ENCODE results near the gene RHBDL1.

RHBDL1 gene

GRCh38 chr16:705431-706188 lies 30.1 kb downstream of the RHBDL1 start, which contains the start of gene FBXL16:
FBXL16 (minus strand) TSS chr16:705801; CDS start chr16:697405, 8,396 bp downstream.
- DNase-seq (ENCODE audit: low read depth in 2 of 2): no peak

DNA sequence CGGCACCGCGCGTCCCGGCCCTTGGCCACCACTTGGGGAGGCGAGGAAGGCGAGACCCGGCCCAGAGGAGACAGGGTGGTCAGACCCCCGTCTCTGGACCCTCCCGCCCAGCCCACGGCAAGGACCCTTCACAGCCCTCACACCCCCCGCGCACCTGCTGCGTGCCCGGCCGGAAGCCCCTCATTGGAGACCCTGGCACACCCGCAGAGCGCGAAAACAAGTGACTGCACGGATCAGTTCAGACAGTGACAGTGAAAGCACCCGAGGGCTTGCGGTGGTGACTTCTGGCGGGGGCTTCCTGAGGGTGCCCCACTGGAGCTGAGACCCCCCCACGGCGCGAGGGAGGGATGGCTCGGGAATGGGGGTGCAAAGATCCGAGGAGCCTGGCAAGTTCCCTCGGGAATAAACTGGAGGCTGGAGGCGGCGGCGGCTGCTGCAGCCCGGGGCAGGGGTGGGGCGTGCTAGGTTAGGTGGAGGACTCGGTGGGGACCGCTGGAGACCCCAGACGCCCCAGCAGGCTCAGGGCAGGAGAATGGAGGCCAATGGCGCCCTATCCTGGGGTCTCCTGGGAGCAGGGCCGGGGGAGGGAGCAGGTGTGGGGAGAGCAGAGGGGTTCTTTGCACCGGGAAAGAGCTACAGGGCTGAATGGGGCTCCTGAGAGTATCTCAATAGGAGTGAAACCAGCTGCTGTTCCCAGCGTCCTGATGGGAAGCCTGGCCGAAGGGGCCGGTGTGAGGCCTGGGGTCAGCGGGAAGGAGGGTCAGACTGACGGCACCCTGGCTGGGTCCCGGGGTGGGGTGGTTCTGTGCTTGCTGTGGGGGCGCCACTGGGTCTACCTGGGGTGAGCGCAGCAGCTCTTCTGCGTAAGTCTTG lies 31.0 kb downstream of the RHBDL1 start:
- no peak for DNase-seq (ENCODE audit: low read depth in 2 of 2)

DNA sequence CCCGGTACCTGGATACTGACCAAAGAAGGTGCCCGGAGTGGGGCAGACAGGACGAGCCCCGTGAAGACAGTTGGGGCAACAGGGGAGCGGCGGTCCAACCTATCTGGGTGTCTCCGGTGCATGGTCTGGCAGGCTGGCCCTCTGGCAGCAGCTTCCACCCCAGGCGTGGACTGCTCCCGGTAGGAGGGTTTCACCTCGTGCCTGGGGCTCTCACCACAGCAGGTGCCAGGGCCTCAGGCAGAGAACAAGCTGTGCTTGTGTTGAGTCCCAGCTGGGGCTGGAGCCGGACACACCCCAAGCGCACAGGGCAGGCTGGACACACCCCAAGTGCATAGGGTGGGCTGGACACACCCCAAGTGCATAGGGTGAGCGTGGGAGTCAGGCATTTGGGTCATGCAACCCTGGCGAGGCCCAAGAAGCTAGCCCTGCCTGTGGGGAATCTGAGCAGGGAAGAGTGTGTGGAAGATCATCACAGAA lies 31.6 kb downstream of the RHBDL1 start:
- no peak for DNase-seq (ENCODE audit: low read depth in 2 of 2)

DNA sequence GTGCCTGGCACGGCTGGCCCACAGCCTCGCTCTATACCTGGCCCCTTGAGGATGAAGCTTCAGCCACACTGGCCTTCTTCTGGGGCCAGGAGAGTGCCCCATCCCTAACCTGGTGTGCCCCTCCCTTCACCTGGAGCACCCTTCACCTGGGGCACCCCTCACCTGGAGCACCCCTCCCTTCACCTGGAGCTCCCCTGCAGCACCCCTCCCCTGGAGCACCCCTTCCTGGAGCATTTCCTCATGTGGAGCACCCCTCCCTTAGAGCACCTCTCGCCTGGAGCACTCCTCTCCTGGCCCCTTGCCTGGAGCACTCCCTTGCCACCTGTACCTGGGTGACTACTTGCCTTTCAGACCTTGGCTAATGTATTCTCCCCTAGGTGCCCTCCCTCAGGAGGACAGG lies 32.5 kb downstream of the RHBDL1 start:
- no peak for DNase-seq (ENCODE audit: low read depth in 2 of 2)

GRCh38 chr16:708959-709358 lies 33.5 kb downstream of the RHBDL1 start:
- no peak for DNase-seq (ENCODE audit: low read depth in 2 of 2)

GRCh38 chr16:709566-710499 lies 34.4 kb downstream of the RHBDL1 start:
- no peak for DNase-seq (ENCODE audit: low read depth in 2 of 2)

- DNase-seq (ENCODE audit: low read depth in 2 of 2): no peak
Measured at GRCh38 chr16:710500-711075, 35.1 kb downstream of the RHBDL1 start.

GRCh38 chr16:711084-711483 lies 35.6 kb downstream of the RHBDL1 start:
- no peak for DNase-seq (ENCODE audit: low read depth in 2 of 2)

GRCh38 chr16:711548-712320 lies 36.3 kb downstream of the RHBDL1 start:
- DNase-seq (ENCODE audit: low read depth in 2 of 2): peak; percentile 49 to 72

DNA sequence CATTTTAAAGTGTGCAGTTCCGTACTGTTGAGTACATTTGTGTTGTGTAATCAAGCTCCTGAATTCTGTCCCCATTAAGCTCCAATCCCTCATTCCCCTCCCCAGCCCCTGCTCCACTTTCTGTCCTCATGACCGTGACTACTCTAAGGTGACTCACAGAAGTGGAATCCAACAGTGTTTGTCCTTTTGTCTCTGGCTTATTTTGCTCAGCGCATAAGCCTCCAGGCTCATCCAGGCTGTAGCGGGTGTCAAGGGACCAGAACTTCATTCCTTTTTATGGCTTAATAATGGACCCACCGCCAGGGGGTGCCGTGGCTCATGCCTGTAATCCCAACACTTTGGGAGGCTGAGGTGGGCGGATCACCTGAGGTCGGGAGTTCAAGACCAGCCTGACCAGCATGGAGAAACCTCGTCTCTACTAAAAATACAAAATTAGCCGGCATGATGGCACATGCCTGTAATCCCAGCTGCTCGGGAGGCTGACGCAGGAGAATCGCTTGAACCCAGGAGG lies 37.3 kb downstream of the RHBDL1 start:
- peak in 1 of 2 experiments; percentile 62 for DNase-seq (ENCODE audit: low read depth in 2 of 2)

DNA sequence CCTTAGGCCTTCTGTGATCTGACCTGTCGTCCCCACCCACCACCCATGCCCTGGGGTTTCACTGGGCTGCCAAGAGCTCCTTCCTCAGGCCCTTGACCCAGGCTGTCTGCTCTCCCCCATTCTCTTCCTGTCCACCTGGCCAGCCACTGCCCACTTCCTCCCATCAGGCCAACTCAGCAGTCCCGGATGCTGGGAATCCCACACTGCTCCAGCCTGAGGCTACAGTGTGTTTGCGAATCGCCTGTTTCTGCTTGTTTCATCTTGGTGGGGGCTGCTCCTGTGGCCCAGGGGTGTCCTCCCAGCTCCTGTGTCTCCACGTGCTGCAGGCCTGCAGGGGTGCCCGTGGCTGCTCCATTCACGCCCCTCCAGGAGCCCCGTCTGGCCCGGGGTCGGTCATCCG lies 38.6 kb downstream of the RHBDL1 start:
- no peak for DNase-seq (ENCODE audit: low read depth in 2 of 2)

- peak; percentile 76 to 92 for DNase-seq (ENCODE audit: low read depth in 2 of 2)
Measured at GRCh38 chr16:714558-715476, 39.3 kb downstream of the RHBDL1 start, which contains the start of gene METRN. METRN (plus strand) TSS chr16:715118; CDS start chr16:715290, 172 bp downstream.

GRCh38 chr16:715477-716199 lies 40.2 kb downstream of the RHBDL1 start:
- DNase-seq (ENCODE audit: low read depth in 2 of 2): no peak

DNA sequence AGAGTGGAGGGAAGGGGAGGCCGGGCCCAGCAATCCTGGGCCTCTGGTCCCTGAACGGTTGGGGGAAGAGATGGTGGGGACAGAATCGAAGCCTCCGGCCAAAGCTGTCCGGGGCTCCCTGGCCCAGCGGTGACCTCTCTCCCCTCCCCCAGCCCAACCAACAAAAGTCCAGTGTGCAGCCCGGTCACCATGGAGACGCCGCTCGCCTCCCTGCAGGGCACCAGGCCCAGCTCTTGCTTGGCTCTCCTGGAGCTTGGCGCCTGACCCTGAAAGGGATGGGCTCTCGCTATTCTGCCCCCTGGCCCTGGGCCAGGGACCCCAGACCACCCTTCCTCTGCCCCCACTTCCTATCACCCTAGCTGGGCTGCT lies 40.7 kb downstream of the RHBDL1 start:
- DNase-seq (ENCODE audit: low read depth in 2 of 2): no peak

- DNase-seq (ENCODE audit: low read depth in 2 of 2): no peak
Measured at GRCh38 chr16:716768-717325, 41.4 kb downstream of the RHBDL1 start.

- DNase-seq (ENCODE audit: low read depth in 2 of 2): no peak
Measured at GRCh38 chr16:717450-718245, 42.2 kb downstream of the RHBDL1 start.

DNA sequence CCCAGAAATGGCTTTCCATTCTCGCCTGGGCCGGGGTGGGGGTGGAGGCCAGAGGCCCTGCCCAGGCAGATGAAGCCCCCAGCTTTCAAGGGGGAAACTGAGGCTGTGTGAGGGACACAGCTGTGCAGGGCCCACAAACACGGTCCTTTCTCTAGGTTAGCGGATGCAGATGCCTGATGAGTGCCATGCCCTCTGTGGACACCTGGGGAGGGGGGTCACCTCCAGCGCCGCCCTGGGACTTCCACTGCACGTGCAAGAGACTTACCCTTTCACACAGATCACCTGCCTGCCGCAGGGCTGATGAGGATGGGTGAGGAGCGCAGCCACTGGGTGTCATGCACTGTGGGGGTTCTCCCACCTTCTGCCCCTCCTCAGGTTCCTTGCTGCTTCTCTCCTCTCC lies 42.9 kb downstream of the RHBDL1 start:
- no peak for DNase-seq (ENCODE audit: low read depth in 2 of 2)

Measured in stimulated activated CD4-positive, alpha-beta T cell treated with anti-CD3 and anti-CD28 coated beads, Interleukin-12 subunit alpha, Interleukin-12 subunit beta, amount 100 ng/mL, for 24 hours (primary cell).